Measurements from ENCODE around the gene HSPA4L.

The HSPA4L gene

DNA sequence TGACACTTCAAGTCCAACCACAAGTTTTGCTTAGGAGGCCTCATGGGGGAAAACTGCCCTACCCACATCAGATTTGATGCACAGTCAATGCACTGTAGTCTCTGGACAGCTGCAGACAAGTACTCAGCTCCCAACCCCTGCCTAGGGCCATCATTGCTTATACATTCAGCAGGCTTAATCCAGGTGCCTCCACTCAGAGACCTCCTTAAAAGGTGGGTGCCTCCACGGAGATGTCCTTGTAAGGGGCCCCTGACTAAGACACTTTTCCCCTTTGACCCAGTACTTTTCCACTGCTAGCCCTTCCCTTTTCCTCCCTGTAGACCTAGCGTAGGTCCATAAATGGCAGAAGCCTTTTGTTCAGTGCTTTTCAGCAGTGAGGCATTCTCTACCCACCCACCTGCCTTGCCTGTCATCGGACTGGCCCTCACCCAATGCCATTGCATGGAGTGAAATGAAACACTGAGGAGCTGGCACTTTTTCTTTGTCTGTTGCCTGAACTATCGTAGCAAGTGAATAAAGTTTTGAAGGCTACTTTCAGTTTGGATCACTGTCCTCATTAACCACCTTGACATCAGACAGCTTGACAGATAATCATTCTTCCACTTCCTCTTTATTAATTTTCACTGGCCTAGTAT lies 74.8 kb downstream of the HSPA4L start:
- DNase-seq (ENCODE audit: low read depth in 1 of 2, low spot score in 1 of 2) = no peak

DNA sequence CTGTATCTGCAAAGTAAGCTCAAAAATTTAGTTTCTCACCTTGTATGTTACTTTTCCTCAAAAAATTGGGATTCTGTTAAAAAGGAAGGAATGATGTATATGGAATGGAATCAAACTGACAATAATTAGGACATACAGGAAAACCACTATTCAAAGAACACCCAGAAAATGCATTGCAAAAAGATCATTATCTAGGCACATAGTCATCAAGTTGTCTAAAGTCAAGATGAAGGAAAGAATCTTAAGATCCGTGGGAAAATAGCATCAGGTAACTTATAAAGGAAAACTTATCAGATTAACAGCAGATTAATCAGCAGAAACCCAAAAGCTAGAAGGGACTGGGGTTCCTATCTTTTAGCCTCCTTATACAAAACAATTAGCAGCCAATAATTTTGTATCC lies 75.5 kb downstream of the HSPA4L start:
- DNase-seq (ENCODE audit: low read depth in 1 of 2, low spot score in 1 of 2) = no peak

DNA sequence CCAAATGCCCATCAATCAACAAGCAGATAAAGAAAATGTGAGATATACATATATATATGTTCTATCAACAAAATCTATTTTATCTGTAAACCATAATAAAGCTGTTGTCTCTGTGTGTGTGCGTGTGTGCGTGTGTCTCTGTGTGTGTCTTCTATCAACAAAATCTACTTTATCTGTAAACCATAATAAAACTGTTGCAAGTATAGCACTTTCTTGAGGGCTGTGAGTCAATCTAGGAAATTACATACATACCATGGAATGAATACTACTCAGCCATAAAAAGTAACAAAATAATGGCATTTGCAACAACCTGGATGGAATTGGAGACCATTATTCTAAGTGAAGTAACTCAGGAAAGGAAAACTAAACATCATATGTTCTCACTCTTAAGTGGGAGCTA lies 86.1 kb downstream of the HSPA4L start:
- DNase-seq (ENCODE audit: low read depth in 1 of 2, low spot score in 1 of 2) = no peak

DNA sequence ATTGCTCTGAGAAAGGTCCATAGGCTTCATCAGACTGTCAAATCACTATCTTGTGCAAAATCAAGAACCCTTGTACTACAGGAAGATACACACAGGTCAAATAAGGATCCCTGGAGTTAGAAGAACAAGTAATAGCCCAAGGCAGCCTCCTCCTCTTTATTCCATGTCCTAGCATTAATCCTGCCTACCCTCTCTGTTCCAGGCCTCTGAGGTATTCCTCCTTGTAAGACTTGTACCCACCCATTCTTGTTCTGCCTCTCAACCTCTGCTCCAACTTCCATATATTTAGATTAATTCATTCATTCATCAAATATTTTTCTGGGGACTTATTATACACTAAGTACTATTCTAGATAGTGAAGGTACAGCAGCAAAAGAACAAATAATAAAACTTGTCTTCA lies 88.2 kb downstream of the HSPA4L start:
- DNase-seq (ENCODE audit: low read depth in 1 of 2, low spot score in 1 of 2) = no peak

DNA sequence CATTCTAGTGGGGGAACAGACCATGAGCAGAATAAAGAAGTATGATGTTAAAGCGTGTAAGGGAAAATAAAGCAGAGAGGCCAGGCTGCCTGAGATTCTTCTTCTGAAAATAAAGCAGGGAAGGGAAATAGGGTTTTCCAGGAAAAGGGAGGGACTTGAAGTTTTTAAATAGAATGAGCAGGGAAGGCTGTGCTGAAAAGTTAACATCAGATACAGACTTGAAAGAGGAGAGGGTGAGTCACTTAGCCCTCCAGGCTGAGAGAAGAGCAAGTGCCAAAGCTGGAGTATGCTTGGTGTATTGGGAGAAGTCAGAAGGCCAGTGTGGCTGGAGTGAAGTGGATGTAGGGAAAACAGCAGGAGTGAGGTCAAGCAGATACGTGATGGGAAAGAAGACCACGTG lies 88.6 kb downstream of the HSPA4L start:
- DNase-seq (ENCODE audit: low read depth in 1 of 2, low spot score in 1 of 2) = no peak

DNA sequence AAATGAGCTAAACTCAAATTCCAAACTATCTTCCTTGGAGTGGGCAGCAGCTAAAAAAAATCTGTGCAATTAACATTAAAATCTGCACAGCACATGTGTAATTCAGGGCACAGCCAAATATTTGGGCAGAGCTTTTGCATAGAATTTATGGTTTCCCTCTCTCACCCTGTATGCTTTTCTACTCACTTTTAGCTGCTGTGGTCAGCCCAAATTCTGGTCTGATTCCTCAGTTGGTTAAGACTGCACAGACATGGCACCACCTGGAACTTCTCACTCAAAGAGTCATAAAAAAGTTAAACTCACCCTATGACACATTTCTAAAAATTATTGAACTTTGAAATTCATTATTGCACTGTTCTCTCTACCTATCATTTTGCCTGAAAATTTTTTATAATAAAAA lies 93.7 kb downstream of the HSPA4L start:
- no peak for DNase-seq (ENCODE audit: low read depth in 1 of 2, low spot score in 1 of 2)

DNA sequence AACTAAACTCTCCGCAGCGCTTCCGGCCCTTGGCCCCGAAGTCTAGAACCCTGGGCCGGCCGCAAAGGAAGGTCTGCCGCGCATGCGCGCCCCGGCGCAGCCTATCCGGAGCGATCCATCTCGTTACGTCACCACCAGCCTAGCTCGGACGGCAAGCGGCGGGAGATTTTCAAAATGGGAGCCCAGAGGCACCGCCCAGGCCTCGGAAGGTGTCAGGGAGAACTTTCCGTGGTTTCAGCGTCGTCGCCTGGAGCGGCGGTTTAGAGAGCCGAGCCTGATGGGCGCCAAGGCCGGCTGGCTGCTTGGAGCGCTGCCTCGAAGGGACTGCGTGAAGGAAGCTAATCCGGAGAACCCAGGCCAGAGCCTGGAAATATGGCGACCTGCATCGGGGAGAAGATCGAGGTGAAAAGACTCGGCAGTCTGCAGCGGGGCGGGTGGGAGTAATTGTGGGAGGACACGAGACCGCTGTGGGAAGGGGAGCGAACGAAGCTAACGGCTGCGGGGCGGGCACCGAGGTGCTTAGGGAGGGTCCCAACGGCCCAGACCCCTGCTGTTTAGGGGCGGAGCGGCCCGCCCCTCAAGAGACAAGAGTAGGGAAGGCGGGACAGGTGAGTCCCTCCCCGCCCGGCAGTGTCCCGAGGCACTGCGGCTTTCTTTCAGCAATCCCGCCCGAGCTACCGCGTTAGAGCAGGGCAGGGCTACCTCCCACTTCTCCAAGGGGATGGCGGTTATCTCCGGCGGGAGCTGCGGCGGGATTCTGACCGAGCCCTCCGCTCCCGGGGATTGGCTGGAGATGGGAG lies 98.8 kb downstream of the HSPA4L start, which contains the start of gene PLK4:
Gene PLK4, plus strand, starts transcription at position 131 of the 800 bp plus-strand sequence. Its CDS starts 242 bp downstream, at position 373.
- peak; percentile 84 to 85 for DNase-seq (ENCODE audit: low read depth in 1 of 2, low spot score in 1 of 2)

DNA sequence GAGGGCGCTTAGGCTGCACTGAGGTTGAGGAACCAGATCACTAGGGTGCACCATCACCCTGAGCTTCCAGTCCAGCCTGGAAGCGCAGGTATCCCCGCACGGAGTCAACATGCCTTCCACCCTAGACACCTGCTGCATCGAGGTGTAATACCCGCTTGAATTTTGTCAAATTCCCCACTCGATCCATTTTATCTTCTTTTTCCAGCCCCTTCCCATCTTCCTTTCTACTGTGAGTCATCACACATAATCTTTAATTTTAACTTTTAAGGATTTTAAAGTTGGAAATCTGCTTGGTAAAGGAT lies 99.4 kb downstream of the HSPA4L start:
- no peak for DNase-seq (ENCODE audit: low read depth in 1 of 2, low spot score in 1 of 2)

DNA sequence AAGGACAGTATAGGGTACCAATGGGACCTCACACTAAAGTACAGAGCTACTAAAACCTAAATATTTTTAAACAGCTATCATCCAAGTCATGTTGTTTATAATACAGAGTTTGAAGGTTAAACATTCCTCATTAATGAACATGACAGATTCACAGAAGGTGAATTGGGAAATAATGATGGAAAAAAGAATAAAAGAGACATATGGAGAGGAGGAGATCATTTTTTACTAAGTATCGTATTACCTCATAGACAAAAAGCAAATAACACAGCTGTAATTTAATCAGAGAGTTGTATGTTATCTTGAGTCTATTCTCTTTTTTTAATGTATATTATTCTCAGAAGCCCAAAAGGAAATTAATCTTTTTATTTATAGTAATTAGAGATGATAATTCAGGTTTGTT lies 106.4 kb downstream of the HSPA4L start:
- DNase-seq (ENCODE audit: low read depth in 1 of 2, low spot score in 1 of 2) = no peak

DNA sequence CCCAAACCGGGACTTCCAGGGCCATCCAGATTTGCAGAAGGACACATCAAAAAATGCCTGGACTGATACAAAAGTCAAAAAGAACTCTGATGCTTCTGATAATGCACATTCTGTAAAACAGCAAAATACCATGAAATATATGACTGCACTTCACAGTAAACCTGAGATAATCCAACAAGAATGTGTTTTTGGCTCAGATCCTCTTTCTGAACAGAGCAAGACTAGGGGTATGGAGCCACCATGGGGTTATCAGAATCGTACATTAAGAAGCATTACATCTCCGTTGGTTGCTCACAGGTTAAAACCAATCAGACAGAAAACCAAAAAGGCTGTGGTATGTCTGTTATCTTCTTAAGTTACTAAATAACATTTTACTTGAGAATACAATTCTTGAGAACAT lies 107.8 kb downstream of the HSPA4L start:
- DNase-seq (ENCODE audit: low read depth in 1 of 2, low spot score in 1 of 2) = no peak

Measured in stimulated activated CD4-positive, alpha-beta T cell treated with anti-CD3 and anti-CD28 coated beads, Interleukin-15, amount 100 ng/mL, for 1 hour (primary cell).